GM18858 (cell line): ENCODE results near the gene NFE2L3.

ENCODE experiments used
- ATAC-seq: cut with Tn5 transposase; IDR thresholded peaks from one replicate; pipeline ENCODE4 v1.9.1; 2021; ENCODE audit not compliant: unreplicated experiment

Gene NFE2L3

DNA sequence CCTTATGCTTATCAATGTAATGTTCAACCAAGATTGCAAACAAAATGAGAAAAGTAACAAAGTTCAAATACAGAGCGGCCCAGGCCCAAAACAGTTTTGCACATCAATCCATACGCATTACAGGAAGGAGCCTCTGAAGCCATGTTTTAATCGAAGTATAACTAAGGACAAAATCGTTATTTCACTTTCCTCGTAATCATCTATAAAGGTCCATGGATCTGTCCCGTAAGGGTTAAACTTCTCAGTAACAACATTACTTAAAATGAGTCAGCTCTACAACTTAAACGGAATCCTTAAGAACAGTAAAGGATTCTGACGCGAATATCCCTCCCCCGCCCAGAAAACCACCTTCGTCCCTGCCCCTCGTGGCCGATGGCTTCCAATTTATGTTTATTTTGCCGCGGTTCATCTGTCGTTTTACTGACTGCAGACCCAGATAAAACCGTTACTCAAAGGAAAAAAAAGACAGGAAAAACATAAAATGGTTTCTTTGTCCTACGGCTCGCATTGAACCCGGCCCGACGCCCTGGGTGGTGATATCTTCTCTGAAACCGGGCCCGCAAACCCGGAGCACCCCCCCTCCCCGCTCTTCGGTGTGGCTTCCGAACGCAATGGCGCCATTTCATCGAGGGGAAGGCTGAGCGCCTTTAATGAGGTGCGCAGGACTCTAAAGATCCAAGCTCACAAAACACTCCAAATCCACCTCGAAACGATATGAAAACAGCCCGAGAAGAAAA is 47.5 kb downstream of the NFE2L3 start:
- no peak for ATAC-seq

GRCh38 chr7:26200038-26200443 is 48.0 kb downstream of the NFE2L3 start:
- ATAC-seq, result no peak

DNA sequence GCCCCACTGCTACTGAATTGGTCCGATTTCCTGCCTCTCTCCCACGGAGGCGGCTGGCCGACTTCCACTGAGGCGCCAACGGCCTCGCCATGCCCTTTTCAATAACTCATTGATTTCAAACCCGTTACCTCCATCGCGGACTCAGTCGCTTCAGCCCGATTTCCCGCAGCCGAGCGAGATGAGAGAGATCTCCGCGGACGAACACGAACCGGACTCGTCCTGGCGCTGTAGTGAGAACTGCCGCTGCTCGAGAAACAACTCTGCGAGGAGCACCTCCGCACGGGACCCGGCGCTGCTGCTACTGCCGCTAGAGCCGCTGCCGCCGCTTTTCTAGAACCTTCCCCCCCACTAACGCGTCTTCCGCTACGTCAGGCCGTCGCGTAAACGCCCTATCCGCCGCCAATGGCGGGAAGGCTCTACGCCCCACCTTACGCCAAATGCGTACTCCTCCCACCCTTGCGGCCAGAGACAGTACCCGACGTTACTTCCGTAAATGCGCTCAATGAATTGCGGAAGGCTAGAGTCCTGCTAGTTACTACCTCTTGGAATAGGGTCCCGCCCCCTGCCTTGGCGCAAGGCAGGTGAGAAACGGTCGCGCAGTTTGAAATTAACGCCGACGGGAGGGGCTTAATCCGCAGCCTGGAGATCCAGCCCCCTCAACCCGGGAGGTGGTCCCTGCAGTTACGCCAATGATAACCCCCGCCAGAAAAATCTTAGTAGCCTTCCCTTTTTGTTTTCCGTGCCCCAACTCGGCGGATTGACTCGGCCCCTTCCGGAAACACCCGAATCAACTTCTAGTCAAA is 48.6 kb downstream of the NFE2L3 start, which contains the start of gene HNRNPA2B1:
HNRNPA2B1 (minus strand) TSS at position 303 of the 803 bp plus-strand sequence; CDS start at position 134, 169 bp downstream.
- ATAC-seq, result peak; percentile 58

- ATAC-seq, result peak; percentile 24
These were observed 49.4 kb downstream of the NFE2L3 start, which contains the start of gene CBX3 for GRCh38 chr7:26201247-26202018. TSS of gene CBX3 (plus strand) at chr7:26201745. CDS start at chr7:26202999, 1,254 bp downstream.

- no peak for ATAC-seq
These were observed 50.3 kb downstream of the NFE2L3 start for GRCh38 chr7:26202019-26202990.

DNA sequence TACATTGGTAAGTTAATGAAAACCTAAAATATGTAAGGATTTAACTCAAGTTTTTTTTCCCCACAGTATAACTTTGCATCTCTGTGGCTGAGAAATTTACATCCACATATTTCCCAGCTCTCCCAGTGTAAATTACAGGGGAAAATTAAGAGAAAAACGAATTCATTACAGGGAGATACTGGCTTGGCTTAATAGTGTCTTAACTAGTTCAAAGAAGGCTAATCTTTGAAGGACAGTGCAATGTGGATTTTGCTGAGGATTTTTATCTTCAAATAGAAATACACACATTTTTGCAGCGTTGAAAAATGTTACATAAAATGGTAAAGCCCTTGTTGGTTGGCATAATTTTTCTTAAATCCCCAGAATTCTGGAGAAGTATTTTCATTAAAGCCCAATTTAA is 51.0 kb downstream of the NFE2L3 start:
- ATAC-seq, result no peak

- ATAC-seq, result no peak
These were observed 56.0 kb downstream of the NFE2L3 start for GRCh38 chr7:26208040-26208439.

- ATAC-seq, result no peak
These were observed 61.1 kb downstream of the NFE2L3 start for GRCh38 chr7:26212921-26213718.

DNA sequence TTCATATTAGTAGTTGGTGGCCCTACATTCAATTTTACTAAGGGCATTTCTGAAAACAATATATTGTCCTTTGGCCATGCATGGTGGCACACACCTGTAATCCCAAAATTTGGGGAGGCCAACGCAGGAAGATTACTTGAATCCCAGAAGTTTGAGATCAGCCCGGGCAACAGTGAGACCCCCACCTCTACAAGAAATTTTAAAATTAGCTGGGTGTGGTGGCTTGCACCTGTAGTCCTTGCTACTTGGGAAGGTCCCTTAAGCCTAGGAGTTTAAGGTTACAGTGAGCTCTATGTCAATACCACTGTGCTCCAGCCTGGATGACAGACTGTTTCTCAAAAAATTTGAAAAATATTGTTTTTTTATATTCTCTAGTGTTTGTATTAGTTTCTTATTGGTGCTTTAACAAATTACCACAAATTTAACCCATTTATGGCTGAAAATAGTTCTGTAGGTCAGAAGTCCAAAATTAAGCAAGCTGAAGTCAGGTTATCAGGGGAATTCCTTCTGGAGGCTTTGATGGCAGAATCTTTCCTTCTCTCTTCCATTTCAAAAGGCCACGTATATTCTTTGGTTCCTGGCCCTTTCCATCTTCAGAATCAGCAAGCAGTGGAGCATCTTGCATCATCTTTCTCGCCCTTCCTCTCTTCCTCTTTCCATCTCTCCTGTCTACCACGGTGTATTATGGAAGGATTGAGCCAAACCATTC is 62.0 kb downstream of the NFE2L3 start:
- ATAC-seq, result no peak

- ATAC-seq, result no peak
These were observed 64.1 kb downstream of the NFE2L3 start for GRCh38 chr7:26216049-26216448.

GRCh38 chr7:26224359-26224758 is 72.4 kb downstream of the NFE2L3 start:
- no peak for ATAC-seq

DNA sequence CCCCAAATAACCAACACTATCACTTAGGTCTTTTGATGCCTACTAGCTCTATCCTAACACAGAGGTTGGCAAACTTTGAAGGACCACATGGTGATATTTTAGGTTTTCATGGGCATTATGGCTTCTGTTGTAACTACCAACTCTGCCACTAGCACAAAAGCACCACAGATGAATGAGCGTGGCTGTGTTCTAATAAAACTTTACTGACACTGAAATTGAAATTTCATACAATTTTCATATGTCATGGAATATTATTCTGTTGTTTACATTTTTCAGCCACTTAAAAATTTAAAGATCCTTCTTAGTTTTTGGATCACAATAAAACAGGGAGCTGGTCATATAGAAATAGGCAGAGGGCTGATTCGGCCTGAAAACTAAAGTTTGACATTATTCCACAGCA is 76.0 kb downstream of the NFE2L3 start:
- no peak for ATAC-seq

GRCh38 chr7:26233902-26234511 is 82.0 kb downstream of the NFE2L3 start:
- no peak for ATAC-seq
